ENCODE results near the gene MATN3.

Gene MATN3

DNA sequence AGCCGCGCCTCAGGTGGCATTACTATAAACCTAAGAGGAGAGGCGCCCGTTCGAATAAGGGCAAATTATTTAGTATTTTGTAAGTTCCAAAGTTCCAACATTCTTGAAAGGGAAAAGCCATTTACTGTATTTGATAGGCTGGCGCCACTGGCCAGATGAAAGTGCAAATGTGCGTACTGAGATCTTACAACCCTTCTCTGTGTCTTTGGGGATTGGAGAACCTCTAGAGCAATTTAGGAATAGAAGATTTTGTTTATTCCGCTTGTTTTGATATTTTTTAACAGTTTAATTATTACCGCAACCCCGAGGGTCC lies 22.1 kb downstream of the MATN3 start:
- Histone ChIP-seq H3K9me3 (replicated peaks; ENCODE audit: low read length) (no peaks in the 10 kb centered on the region), H3K4me2 (ENCODE audit: low read length) (peak overlapping the region; percentile 82), H3K27me3 (ENCODE audit: control insufficient read depth, insufficient read depth, low read length) (no peaks in the 10 kb centered on the region), H3K4me3 (ENCODE audit: low read length) (peak overlapping the region; percentile 88), H3K4me1 (ENCODE audit: control insufficient read depth, insufficient read depth, low read length) (peaks cover 4% of the 10 kb centered on the region), H3K9ac (ENCODE audit: low read depth, low read length) (peak overlapping the region; percentile 81), H3K36me3 (ENCODE audit: insufficient read depth, low read length) (no peaks in the 10 kb centered on the region)

GRCh38 chr2:19989667-19990415 lies 22.6 kb downstream of the MATN3 start, which contains the start of gene WDR35:
WDR35 (minus strand) TSS chr2:19990105; CDS start chr2:19990015, 90 bp downstream.
- H3K36me3 ChIP-seq (ENCODE audit: insufficient read depth, low read length): peaks cover 2% of the 10 kb centered on the region
- H3K27me3 ChIP-seq (ENCODE audit: control insufficient read depth, insufficient read depth, low read length): no peaks in the 10 kb centered on the region
- peaks cover 4% of the 10 kb centered on the region for H3K4me1 ChIP-seq (ENCODE audit: control insufficient read depth, insufficient read depth, low read length)
- H3K4me3 ChIP-seq (ENCODE audit: low read length): peak within 1 kb of the TSS; percentile 88
- no peaks in the 10 kb centered on the region for H3K9me3 ChIP-seq (replicated peaks; ENCODE audit: low read length)
- peak within 1 kb of the TSS; percentile 81 for H3K9ac ChIP-seq (ENCODE audit: low read depth, low read length)
- H3K4me2 ChIP-seq (ENCODE audit: low read length): peak within 1 kb of the TSS; percentile 82

DNA sequence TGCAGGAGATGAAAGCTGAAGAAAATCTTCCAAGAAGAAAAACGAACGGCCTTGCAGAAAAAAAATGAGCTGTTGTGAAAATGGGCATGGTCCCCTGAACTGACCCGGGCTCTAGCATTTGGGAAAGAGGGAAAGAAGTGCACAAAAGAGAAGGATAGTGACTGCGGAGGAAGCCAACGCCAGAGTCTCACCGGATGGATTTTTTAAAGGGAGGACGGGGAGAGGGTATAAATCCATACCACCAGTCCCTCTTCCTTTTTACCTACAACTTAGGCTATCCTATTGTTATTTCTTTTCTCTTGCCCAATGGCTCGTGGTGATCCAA lies 23.2 kb downstream of the MATN3 start:
- Histone ChIP-seq H3K4me1 (ENCODE audit: control insufficient read depth, insufficient read depth, low read length) (peaks cover 4% of the 10 kb centered on the region), H3K27me3 (ENCODE audit: control insufficient read depth, insufficient read depth, low read length) (no peaks in the 10 kb centered on the region), H3K9ac (ENCODE audit: low read depth, low read length) (peak overlapping the region; percentile 81), H3K9me3 (replicated peaks; ENCODE audit: low read length) (no peaks in the 10 kb centered on the region), H3K4me3 (ENCODE audit: low read length) (peak overlapping the region; percentile 88), H3K36me3 (ENCODE audit: insufficient read depth, low read length) (peaks cover 3% of the 10 kb centered on the region), H3K4me2 (ENCODE audit: low read length) (peak overlapping the region; percentile 82)

DNA sequence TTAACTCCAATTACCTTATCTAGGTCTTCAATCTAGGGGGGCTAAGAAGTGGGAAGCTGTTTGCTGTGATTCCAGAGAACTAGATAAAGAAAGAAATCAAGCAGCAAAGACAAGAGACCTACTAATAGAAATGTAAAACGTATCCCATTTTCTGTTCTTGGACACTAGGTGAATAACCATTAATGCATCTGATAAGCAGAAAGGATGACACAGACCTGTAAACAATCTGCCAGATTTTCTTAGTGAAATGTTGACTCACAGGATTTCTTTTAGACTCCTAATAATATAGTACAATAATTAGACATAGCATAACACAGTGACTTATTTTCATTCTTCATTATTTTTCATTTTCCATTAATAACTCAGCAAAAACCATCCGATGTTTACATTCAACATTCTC lies 23.9 kb downstream of the MATN3 start:
- H3K36me3 ChIP-seq (ENCODE audit: insufficient read depth, low read length): peaks cover 3% of the 10 kb centered on the region
- H3K9ac ChIP-seq (ENCODE audit: low read depth, low read length): peak overlapping the region; percentile 81
- H3K4me2 ChIP-seq (ENCODE audit: low read length): peak overlapping the region; percentile 82
- H3K4me1 ChIP-seq (ENCODE audit: control insufficient read depth, insufficient read depth, low read length): peaks cover 4% of the 10 kb centered on the region
- H3K9me3 ChIP-seq (replicated peaks; ENCODE audit: low read length): no peaks in the 10 kb centered on the region
- H3K27me3 ChIP-seq (ENCODE audit: control insufficient read depth, insufficient read depth, low read length): no peaks in the 10 kb centered on the region
- peak overlapping the region; percentile 88 for H3K4me3 ChIP-seq (ENCODE audit: low read length)

DNA sequence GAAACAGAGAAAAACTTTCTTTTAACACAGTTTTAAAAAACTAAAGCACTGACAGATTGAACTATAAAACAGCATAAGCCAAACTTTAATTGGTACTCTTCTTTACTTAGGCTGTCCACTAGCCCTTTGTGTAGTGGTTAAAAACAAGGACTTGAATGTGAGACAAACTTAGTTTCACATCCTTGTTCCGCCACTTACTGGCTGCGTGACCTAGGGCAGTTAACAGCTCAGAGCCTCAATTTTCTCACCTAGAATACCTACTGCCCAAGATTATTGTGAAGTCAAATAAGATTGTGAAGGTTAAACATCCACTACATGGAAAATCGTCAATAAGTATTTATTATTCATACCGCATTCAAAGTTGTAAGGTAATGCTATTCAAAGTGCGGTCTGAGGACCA lies 24.5 kb downstream of the MATN3 start:
- Histone ChIP-seq H3K9ac (ENCODE audit: low read depth, low read length) (no peak overlapping the region), H3K9me3 (replicated peaks; ENCODE audit: low read length) (no peaks in the 10 kb centered on the region), H3K36me3 (ENCODE audit: insufficient read depth, low read length) (peaks cover 3% of the 10 kb centered on the region), H3K27me3 (ENCODE audit: control insufficient read depth, insufficient read depth, low read length) (no peaks in the 10 kb centered on the region), H3K4me1 (ENCODE audit: control insufficient read depth, insufficient read depth, low read length) (peaks cover 4% of the 10 kb centered on the region), H3K4me3 (ENCODE audit: low read length) (no peak overlapping the region), H3K4me2 (ENCODE audit: low read length) (no peak overlapping the region)

GRCh38 chr2:19982268-19982667 lies 30.2 kb downstream of the MATN3 start:
- Histone ChIP-seq H3K4me3 (ENCODE audit: low read length) (no peak overlapping the region), H3K9me3 (replicated peaks; ENCODE audit: low read length) (no peaks in the 10 kb centered on the region), H3K9ac (ENCODE audit: low read depth, low read length) (no peak overlapping the region), H3K4me1 (ENCODE audit: control insufficient read depth, insufficient read depth, low read length) (peaks cover 7% of the 10 kb centered on the region), H3K36me3 (ENCODE audit: insufficient read depth, low read length) (peaks cover 24% of the 10 kb centered on the region), H3K27me3 (ENCODE audit: control insufficient read depth, insufficient read depth, low read length) (no peaks in the 10 kb centered on the region), H3K4me2 (ENCODE audit: low read length) (no peak overlapping the region)

DNA sequence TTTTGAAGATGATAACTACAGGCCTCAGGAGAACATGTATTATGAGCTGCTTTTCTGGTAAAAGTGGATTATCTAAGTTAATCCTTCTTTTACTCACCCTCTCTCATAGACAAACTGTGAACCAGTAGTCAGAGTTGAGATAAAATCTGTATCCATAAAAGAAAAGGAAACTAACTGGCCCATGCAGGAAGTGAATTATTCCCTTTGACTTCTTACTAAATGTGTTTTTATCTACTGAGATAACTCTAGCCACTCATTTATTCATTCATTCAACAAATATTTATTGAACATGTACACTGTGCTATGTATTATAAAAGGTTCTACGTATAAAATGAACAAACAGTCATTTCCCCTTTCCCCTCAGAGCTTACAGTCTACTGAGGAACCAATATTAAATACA lies 32.5 kb downstream of the MATN3 start:
- H3K9me3 ChIP-seq (replicated peaks; ENCODE audit: low read length): no peaks in the 10 kb centered on the region
- H3K4me3 ChIP-seq (ENCODE audit: low read length): no peak overlapping the region
- H3K27me3 ChIP-seq (ENCODE audit: control insufficient read depth, insufficient read depth, low read length): no peaks in the 10 kb centered on the region
- H3K9ac ChIP-seq (ENCODE audit: low read depth, low read length): no peak overlapping the region
- H3K4me2 ChIP-seq (ENCODE audit: low read length): no peak overlapping the region
- H3K4me1 ChIP-seq (ENCODE audit: control insufficient read depth, insufficient read depth, low read length): peaks cover 7% of the 10 kb centered on the region
- H3K36me3 ChIP-seq (ENCODE audit: insufficient read depth, low read length): peaks cover 23% of the 10 kb centered on the region

DNA sequence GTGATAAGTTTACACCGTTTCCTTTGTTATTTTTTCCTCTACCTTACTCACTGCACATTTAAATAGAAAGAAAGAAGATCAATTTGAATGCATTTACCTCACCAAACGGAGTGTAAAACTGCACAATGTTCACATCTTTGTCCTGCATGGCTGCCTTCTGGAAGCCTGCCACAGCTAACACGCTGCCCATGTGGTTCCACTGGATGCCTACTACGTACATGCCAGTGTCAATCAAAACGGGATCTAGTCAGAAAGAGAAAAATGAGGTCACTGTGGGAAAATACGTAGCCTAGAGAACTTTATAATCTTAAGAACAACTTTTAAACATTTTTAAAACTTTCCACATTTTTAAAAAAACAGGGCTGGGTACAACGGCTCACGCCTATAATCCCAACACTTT lies 39.0 kb downstream of the MATN3 start:
- Histone ChIP-seq H3K9me3 (replicated peaks; ENCODE audit: low read length) (no peaks in the 10 kb centered on the region), H3K4me1 (ENCODE audit: control insufficient read depth, insufficient read depth, low read length) (no peaks in the 10 kb centered on the region), H3K4me3 (ENCODE audit: low read length) (no peak overlapping the region), H3K27me3 (ENCODE audit: control insufficient read depth, insufficient read depth, low read length) (no peaks in the 10 kb centered on the region), H3K9ac (ENCODE audit: low read depth, low read length) (no peak overlapping the region), H3K4me2 (ENCODE audit: low read length) (no peak overlapping the region), H3K36me3 (ENCODE audit: insufficient read depth, low read length) (peaks cover 6% of the 10 kb centered on the region)

- H3K4me1 ChIP-seq (ENCODE audit: control insufficient read depth, insufficient read depth, low read length): no peaks in the 10 kb centered on the region
- H3K4me3 ChIP-seq (ENCODE audit: low read length): no peak overlapping the region
- no peak overlapping the region for H3K9ac ChIP-seq (ENCODE audit: low read depth, low read length)
- H3K36me3 ChIP-seq (ENCODE audit: insufficient read depth, low read length): peaks cover 4% of the 10 kb centered on the region
- H3K4me2 ChIP-seq (ENCODE audit: low read length): no peak overlapping the region
- no peaks in the 10 kb centered on the region for H3K9me3 ChIP-seq (replicated peaks; ENCODE audit: low read length)
- no peaks in the 10 kb centered on the region for H3K27me3 ChIP-seq (ENCODE audit: control insufficient read depth, insufficient read depth, low read length)
Observed at GRCh38 chr2:19971691-19972090, 40.8 kb downstream of the MATN3 start.

GRCh38 chr2:19963386-19963785 lies 49.1 kb downstream of the MATN3 start:
- Histone ChIP-seq H3K36me3 (ENCODE audit: insufficient read depth, low read length) (peaks cover 4% of the 10 kb centered on the region), H3K9ac (ENCODE audit: low read depth, low read length) (no peak overlapping the region), H3K4me3 (ENCODE audit: low read length) (no peak overlapping the region), H3K27me3 (ENCODE audit: control insufficient read depth, insufficient read depth, low read length) (no peaks in the 10 kb centered on the region), H3K9me3 (replicated peaks; ENCODE audit: low read length) (no peaks in the 10 kb centered on the region), H3K4me1 (ENCODE audit: control insufficient read depth, insufficient read depth, low read length) (no peaks in the 10 kb centered on the region), H3K4me2 (ENCODE audit: low read length) (no peak overlapping the region)

- Histone ChIP-seq H3K4me1 (ENCODE audit: control insufficient read depth, insufficient read depth, low read length) (no peaks in the 10 kb centered on the region), H3K9me3 (replicated peaks; ENCODE audit: low read length) (no peaks in the 10 kb centered on the region), H3K36me3 (ENCODE audit: insufficient read depth, low read length) (no peaks in the 10 kb centered on the region), H3K4me3 (ENCODE audit: low read length) (no peak overlapping the region), H3K27me3 (ENCODE audit: control insufficient read depth, insufficient read depth, low read length) (no peaks in the 10 kb centered on the region), H3K9ac (ENCODE audit: low read depth, low read length) (no peak overlapping the region), H3K4me2 (ENCODE audit: low read length) (no peak overlapping the region)
Observed at GRCh38 chr2:19955544-19956422, 56.7 kb downstream of the MATN3 start.

All from skeletal muscle satellite cell (primary cell).